ENCODE data around the gene DCLK3.
A peak's percentile ranks its signal among the peaks of the same experiment; 100 is the strongest.

- TF ChIP-seq EZH2 (IDR thresholded peaks at IDR 0.05; ENCODE audit: low read length, missing control alignments) (no peak), CTCF (conservative IDR thresholded peaks at IDR 0.05 in 1 of 2, IDR thresholded peaks at IDR 0.05 in 1 of 2; ENCODE audit: low read depth in 1 of 2, low read length in 2 of 2) (peak; percentile 98 to 99)
Observed at GRCh38 chr3:36700537-36701248, 63.7 kb downstream of the DCLK3 start.

Measured in fibroblast of lung (primary cell).